ENCODE measurements around the gene PAX6.

Gene PAX6

GRCh38 chr11:31850365-31850764, 39.2 kb upstream of the PAX6 start:
- no peak for TF ChIP-seq CTCF (conservative IDR thresholded peaks at IDR 0.05; ENCODE audit: low read depth, low read length)
- no peaks in the 10 kb centered on the region for H3K4me1 ChIP-seq (ENCODE audit: low read depth, poor library complexity, severe bottlenecking)
- no peak overlapping the region for H3K4me2 ChIP-seq
- no peaks in the 10 kb centered on the region for H3K79me2 ChIP-seq (ENCODE audit: insufficient read depth, low read depth)
- H3K27ac ChIP-seq, result no peak overlapping the region
- H3K4me3 ChIP-seq (IDR thresholded peaks at IDR 0.05; ENCODE audit: insufficient read depth, low read depth, low read length), result no peak overlapping the region
- H3K36me3 ChIP-seq (ENCODE audit: insufficient read depth), result no peaks in the 10 kb centered on the region
- no peaks in the 10 kb centered on the region for H4K20me1 ChIP-seq (ENCODE audit: insufficient read depth)
- H3K9ac ChIP-seq, result no peak overlapping the region
- H3K27me3 ChIP-seq (ENCODE audit: insufficient read depth, low read depth), result no peaks in the 10 kb centered on the region
- no peak overlapping the region for H2AFZ ChIP-seq (ENCODE audit: low read depth)

DNA sequence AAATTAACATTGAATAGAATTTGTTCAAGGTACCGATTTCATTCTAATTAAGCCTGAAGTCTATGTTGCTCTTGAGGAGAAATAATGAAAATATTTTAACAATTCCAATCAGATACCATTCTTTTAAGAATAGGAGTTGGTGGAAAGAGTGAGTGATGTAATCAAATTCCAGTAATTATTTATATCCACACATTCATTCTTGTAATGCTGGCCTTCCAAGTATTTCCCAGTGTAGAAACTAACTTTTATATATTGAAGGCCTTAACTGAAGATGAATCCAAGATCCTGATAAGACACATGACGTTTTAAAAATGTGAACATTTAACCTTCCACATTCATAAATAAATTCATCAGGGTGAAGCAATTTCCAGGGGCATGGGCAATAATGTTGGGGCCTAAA, 36.6 kb upstream of the PAX6 start:
- Histone ChIP-seq H3K27ac (no peak overlapping the region), H3K79me2 (ENCODE audit: insufficient read depth, low read depth) (no peaks in the 10 kb centered on the region), H3K27me3 (ENCODE audit: insufficient read depth, low read depth) (no peaks in the 10 kb centered on the region), H3K4me3 (IDR thresholded peaks at IDR 0.05; ENCODE audit: insufficient read depth, low read depth, low read length) (no peak overlapping the region), H4K20me1 (ENCODE audit: insufficient read depth) (no peaks in the 10 kb centered on the region), H3K9ac (no peak overlapping the region), H3K4me2 (no peak overlapping the region), H3K36me3 (ENCODE audit: insufficient read depth) (no peaks in the 10 kb centered on the region), H3K4me1 (ENCODE audit: low read depth, poor library complexity, severe bottlenecking) (no peaks in the 10 kb centered on the region), H2AFZ (ENCODE audit: low read depth) (no peak overlapping the region)
- no peak for TF ChIP-seq CTCF (conservative IDR thresholded peaks at IDR 0.05; ENCODE audit: low read depth, low read length)

DNA sequence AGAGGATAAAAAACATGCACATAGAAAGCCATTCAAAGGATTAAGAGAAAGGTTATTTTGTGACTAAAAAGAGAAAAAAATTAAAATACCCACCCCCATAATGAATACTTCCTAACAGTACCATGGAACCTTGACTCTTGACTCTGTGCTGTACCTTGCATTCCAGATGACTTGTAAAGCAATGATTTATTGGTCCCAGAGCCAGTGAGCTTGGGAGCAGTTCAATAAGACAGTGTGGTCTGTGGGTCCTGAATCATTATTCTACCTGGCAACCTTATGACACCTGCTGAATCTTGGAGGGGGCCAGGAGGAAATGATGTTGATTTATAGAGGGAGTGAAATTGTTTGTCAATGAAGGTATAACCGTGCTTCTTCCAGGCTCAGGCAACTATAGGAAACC, 34.2 kb upstream of the PAX6 start:
- no peaks in the 10 kb centered on the region for H3K36me3 ChIP-seq (ENCODE audit: insufficient read depth)
- no peaks in the 10 kb centered on the region for H3K4me1 ChIP-seq (ENCODE audit: low read depth, poor library complexity, severe bottlenecking)
- H3K9ac ChIP-seq, result no peak overlapping the region
- TF ChIP-seq CTCF (conservative IDR thresholded peaks at IDR 0.05; ENCODE audit: low read depth, low read length), result no peak
- no peak overlapping the region for H3K4me2 ChIP-seq
- H3K27me3 ChIP-seq (ENCODE audit: insufficient read depth, low read depth), result no peaks in the 10 kb centered on the region
- H3K27ac ChIP-seq, result no peak overlapping the region
- H3K4me3 ChIP-seq (IDR thresholded peaks at IDR 0.05; ENCODE audit: insufficient read depth, low read depth, low read length), result no peak overlapping the region
- no peaks in the 10 kb centered on the region for H3K79me2 ChIP-seq (ENCODE audit: insufficient read depth, low read depth)
- H4K20me1 ChIP-seq (ENCODE audit: insufficient read depth), result no peaks in the 10 kb centered on the region
- H2AFZ ChIP-seq (ENCODE audit: low read depth), result no peak overlapping the region

DNA sequence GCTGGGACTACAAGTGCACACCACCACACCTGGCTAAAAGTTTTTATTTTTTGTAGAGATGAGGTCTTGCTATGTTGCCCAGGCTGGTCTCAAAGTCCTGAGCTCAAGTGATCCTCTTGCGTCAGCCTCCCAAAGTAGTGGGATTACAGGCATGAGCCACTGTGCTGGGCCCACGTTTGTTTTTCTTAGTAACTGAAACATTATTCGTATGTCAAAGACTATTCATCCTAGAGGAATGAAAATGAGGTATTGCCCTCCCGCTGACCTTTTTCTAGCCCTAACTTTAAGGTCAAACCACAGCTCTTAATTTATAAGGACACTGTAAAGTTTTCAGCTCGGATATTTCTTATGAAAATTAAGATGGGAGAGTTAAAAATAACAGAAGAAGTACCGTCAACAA, 33.2 kb upstream of the PAX6 start:
- Histone ChIP-seq H3K27me3 (ENCODE audit: insufficient read depth, low read depth) (no peaks in the 10 kb centered on the region), H3K4me3 (IDR thresholded peaks at IDR 0.05; ENCODE audit: insufficient read depth, low read depth, low read length) (no peak overlapping the region), H3K79me2 (ENCODE audit: insufficient read depth, low read depth) (no peaks in the 10 kb centered on the region), H3K4me2 (no peak overlapping the region), H3K4me1 (ENCODE audit: low read depth, poor library complexity, severe bottlenecking) (no peaks in the 10 kb centered on the region), H2AFZ (ENCODE audit: low read depth) (no peak overlapping the region), H3K9ac (no peak overlapping the region), H3K36me3 (ENCODE audit: insufficient read depth) (no peaks in the 10 kb centered on the region), H4K20me1 (ENCODE audit: insufficient read depth) (no peaks in the 10 kb centered on the region), H3K27ac (no peak overlapping the region)
- TF ChIP-seq CTCF (conservative IDR thresholded peaks at IDR 0.05; ENCODE audit: low read depth, low read length), result no peak

- no peak overlapping the region for H3K9ac ChIP-seq
- H3K27me3 ChIP-seq (ENCODE audit: insufficient read depth, low read depth), result no peaks in the 10 kb centered on the region
- no peak overlapping the region for H3K27ac ChIP-seq
- no peak overlapping the region for H3K4me2 ChIP-seq
- H3K79me2 ChIP-seq (ENCODE audit: insufficient read depth, low read depth), result no peaks in the 10 kb centered on the region
- H3K36me3 ChIP-seq (ENCODE audit: insufficient read depth), result no peaks in the 10 kb centered on the region
- H2AFZ ChIP-seq (ENCODE audit: low read depth), result no peak overlapping the region
- no peaks in the 10 kb centered on the region for H3K4me1 ChIP-seq (ENCODE audit: low read depth, poor library complexity, severe bottlenecking)
- no peak overlapping the region for H3K4me3 ChIP-seq (IDR thresholded peaks at IDR 0.05; ENCODE audit: insufficient read depth, low read depth, low read length)
- H4K20me1 ChIP-seq (ENCODE audit: insufficient read depth), result no peaks in the 10 kb centered on the region
- TF ChIP-seq CTCF (conservative IDR thresholded peaks at IDR 0.05; ENCODE audit: low read depth, low read length), result no peak
Observed at GRCh38 chr11:31841435-31841834, 30.3 kb upstream of the PAX6 start.

Data from KMS-11 (cell line).